Liver (tissue), 3 donors: ENCODE results near the gene CRLF3.

Experiments used
- GABPA ChIP-seq, 2 donors: IDR thresholded peaks in 1 of 2; conservative IDR thresholded peaks in 1 of 2; 2 replicates each; pipeline ENCODE4 v1.6.1; 2016; ENCODE audit warnings: antibody characterized with exemption in 2 of 2, mild to moderate bottlenecking in 1 of 2, moderate library complexity in 1 of 2
- RAD21 ChIP-seq, 2 donors: IDR thresholded peaks; 2 replicates each; pipeline ENCODE4 v1.6.1; 2016; ENCODE audit warnings: antibody characterized with exemption in 2 of 2, mild to moderate bottlenecking in 2 of 2
- TAF1 ChIP-seq: conservative IDR thresholded peaks from 2 replicates; pipeline ENCODE4 v1.6.1; 2016; ENCODE audit warnings: antibody characterized with exemption, mild to moderate bottlenecking
- YY1 ChIP-seq: IDR thresholded peaks from 2 replicates; pipeline ENCODE4 v1.6.1; 2016; ENCODE audit warnings: antibody characterized with exemption, mild to moderate bottlenecking
- TF ChIP-seq, protein P1 (sequence below): fragments of 150-350 bp; IDR thresholded peaks from 2 replicates; pipeline ENCODE4 v1.5.1; 2017; ENCODE audit warnings: improper control_type of control experiment, low read depth, low read length; ENCODE audit not compliant: missing input control
- TF ChIP-seq, protein P2 (sequence below): IDR thresholded peaks from 2 replicates; pipeline ENCODE4 v1.6.1; 2016; ENCODE audit warnings: antibody characterized with exemption, mild to moderate bottlenecking
- donor health status: healthy.
- donor health status: healthy.

- TF ChIP-seq, protein P1, sequence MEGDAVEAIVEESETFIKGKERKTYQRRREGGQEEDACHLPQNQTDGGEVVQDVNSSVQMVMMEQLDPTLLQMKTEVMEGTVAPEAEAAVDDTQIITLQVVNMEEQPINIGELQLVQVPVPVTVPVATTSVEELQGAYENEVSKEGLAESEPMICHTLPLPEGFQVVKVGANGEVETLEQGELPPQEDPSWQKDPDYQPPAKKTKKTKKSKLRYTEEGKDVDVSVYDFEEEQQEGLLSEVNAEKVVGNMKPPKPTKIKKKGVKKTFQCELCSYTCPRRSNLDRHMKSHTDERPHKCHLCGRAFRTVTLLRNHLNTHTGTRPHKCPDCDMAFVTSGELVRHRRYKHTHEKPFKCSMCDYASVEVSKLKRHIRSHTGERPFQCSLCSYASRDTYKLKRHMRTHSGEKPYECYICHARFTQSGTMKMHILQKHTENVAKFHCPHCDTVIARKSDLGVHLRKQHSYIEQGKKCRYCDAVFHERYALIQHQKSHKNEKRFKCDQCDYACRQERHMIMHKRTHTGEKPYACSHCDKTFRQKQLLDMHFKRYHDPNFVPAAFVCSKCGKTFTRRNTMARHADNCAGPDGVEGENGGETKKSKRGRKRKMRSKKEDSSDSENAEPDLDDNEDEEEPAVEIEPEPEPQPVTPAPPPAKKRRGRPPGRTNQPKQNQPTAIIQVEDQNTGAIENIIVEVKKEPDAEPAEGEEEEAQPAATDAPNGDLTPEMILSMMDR, result no peak
- no peak for TF ChIP-seq RAD21 (IDR thresholded peaks at IDR 0.05)
- no peak for TF ChIP-seq GABPA (IDR thresholded peaks at IDR 0.05 in 1 of 2, conservative IDR thresholded peaks at IDR 0.05 in 1 of 2)
- TF ChIP-seq YY1, result no peak
- TF ChIP-seq TAF1, result no peak
- TF ChIP-seq, protein P2, sequence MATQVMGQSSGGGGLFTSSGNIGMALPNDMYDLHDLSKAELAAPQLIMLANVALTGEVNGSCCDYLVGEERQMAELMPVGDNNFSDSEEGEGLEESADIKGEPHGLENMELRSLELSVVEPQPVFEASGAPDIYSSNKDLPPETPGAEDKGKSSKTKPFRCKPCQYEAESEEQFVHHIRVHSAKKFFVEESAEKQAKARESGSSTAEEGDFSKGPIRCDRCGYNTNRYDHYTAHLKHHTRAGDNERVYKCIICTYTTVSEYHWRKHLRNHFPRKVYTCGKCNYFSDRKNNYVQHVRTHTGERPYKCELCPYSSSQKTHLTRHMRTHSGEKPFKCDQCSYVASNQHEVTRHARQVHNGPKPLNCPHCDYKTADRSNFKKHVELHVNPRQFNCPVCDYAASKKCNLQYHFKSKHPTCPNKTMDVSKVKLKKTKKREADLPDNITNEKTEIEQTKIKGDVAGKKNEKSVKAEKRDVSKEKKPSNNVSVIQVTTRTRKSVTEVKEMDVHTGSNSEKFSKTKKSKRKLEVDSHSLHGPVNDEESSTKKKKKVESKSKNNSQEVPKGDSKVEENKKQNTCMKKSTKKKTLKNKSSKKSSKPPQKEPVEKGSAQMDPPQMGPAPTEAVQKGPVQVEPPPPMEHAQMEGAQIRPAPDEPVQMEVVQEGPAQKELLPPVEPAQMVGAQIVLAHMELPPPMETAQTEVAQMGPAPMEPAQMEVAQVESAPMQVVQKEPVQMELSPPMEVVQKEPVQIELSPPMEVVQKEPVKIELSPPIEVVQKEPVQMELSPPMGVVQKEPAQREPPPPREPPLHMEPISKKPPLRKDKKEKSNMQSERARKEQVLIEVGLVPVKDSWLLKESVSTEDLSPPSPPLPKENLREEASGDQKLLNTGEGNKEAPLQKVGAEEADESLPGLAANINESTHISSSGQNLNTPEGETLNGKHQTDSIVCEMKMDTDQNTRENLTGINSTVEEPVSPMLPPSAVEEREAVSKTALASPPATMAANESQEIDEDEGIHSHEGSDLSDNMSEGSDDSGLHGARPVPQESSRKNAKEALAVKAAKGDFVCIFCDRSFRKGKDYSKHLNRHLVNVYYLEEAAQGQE, result no peak
Observed at GRCh38 chr17:30832438-30833124, 8.1 kb upstream of the CRLF3 start.
